Endothelial cell of hepatic sinusoid (primary cell): ENCODE results near the gene NAXE.

Experiments
- in situ Hi-C: cut with HindIII; loops from 2 replicates; pipeline ENCODE4 v1.10.0; 2017; ENCODE audit warnings: low sequenced_read_pairs

Gene NAXE

GRCh38 chr1:156643049-156643777 lies 51.6 kb downstream of the NAXE start:
- in situ Hi-C loops = no loop called here

GRCh38 chr1:156643778-156644092 lies 52.2 kb downstream of the NAXE start:
- in situ Hi-C loops = no loop called here
